ENCODE data around the gene KLHL7. TPM values are rescaled to one million over a fixed set of nuclear protein-coding genes. Genes with fewer than 3 reads are reported as not detected.

KLHL7 gene
- total RNA-seq, 1 donor from 2014 or later: 68.9 TPM

DNA sequence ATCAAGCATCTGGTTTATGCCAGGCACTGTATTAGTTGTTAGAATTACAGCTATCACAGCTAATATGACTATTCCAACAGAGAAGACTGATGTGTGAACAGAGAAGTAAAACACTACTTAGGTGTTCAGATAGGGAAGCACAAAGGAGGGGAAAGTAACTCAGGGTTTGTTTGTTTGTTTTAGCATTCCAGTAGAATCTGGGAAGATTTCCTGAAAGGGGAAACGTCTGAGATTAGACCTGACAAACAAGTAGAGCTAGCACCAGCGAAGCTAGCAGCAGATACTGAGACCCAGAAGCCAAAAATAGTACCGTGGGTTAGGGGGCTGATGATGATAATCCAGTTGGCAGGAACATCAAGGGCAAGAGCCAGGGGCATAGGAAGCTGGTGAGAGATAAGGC is 28.8 kb upstream of the KLHL7 start:
- no peaks in the 10 kb centered on the region for H3K27me3 Mint-ChIP-seq
- no peak overlapping the region for H3K4me3 Mint-ChIP-seq (ENCODE audit: low read depth)
- peak overlapping the region; percentile 70 for H3K27ac Mint-ChIP-seq
- peaks cover 49% of the 10 kb centered on the region for H3K4me1 Mint-ChIP-seq (ENCODE audit: low read depth)
- H3K9me3 Mint-ChIP-seq (ENCODE audit: low read depth): no peaks in the 10 kb centered on the region
- no peaks in the 10 kb centered on the region for H3K36me3 Mint-ChIP-seq (ENCODE audit: insufficient read depth)
- TF ChIP-seq, protein P1, sequence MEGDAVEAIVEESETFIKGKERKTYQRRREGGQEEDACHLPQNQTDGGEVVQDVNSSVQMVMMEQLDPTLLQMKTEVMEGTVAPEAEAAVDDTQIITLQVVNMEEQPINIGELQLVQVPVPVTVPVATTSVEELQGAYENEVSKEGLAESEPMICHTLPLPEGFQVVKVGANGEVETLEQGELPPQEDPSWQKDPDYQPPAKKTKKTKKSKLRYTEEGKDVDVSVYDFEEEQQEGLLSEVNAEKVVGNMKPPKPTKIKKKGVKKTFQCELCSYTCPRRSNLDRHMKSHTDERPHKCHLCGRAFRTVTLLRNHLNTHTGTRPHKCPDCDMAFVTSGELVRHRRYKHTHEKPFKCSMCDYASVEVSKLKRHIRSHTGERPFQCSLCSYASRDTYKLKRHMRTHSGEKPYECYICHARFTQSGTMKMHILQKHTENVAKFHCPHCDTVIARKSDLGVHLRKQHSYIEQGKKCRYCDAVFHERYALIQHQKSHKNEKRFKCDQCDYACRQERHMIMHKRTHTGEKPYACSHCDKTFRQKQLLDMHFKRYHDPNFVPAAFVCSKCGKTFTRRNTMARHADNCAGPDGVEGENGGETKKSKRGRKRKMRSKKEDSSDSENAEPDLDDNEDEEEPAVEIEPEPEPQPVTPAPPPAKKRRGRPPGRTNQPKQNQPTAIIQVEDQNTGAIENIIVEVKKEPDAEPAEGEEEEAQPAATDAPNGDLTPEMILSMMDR (IDR thresholded peaks at IDR 0.05; ENCODE audit: unreplicated experiment): no peak
- no peak for DNase-seq (ENCODE audit: low spot score, unreplicated experiment)

DNA sequence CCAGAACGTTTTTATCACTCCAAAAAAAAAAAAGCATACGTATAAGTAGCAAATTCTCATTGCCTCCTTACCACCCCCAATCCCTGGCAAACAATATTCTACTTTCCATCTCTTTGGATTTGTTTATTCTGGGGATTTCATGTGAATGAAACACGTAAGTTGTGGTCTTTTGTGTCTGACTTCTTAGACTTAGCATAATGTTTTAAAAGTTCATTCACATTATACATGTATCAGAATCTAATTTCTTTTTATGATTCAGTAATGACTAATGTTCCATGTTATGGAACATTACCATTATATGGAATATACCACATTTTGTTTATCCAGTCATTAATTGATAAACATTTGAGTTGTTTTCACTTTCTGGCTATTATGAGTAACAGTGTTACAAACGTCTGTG is 12.5 kb upstream of the KLHL7 start:
- no peak overlapping the region for H3K27ac Mint-ChIP-seq
- TF ChIP-seq, protein P1 (IDR thresholded peaks at IDR 0.05; ENCODE audit: unreplicated experiment): no peak
- DNase-seq (ENCODE audit: low spot score, unreplicated experiment): no peak
- H3K4me3 Mint-ChIP-seq (ENCODE audit: low read depth): no peak overlapping the region
- no peaks in the 10 kb centered on the region for H3K4me1 Mint-ChIP-seq (ENCODE audit: low read depth)
- peaks cover 3% of the 10 kb centered on the region for H3K27me3 Mint-ChIP-seq
- peaks cover 2% of the 10 kb centered on the region for H3K9me3 Mint-ChIP-seq (ENCODE audit: low read depth)
- no peaks in the 10 kb centered on the region for H3K36me3 Mint-ChIP-seq (ENCODE audit: insufficient read depth)

DNA sequence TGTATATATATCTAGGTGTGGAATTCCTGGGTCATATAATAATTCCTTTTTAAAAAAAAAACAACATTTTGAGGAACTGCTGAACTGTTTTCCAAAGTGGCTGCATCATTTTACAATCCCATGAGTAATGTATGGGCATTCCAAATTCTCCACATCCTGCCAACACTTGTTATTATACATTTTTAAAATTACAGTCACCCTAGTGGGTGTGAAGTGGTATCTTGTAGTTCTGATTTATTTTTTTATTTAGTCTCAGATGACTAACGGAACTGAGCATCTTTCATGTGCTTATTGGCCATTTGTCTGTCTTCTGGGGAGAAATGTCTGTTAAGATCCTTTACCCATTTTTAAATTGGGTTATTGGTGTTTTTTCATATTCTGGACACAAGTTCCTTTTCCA is 12.0 kb upstream of the KLHL7 start:
- no peak for DNase-seq (ENCODE audit: low spot score, unreplicated experiment)
- Mint-ChIP-seq H3K36me3 (ENCODE audit: insufficient read depth) (no peaks in the 10 kb centered on the region), H3K27ac (no peak overlapping the region), H3K9me3 (ENCODE audit: low read depth) (peaks cover 2% of the 10 kb centered on the region), H3K4me3 (ENCODE audit: low read depth) (no peak overlapping the region), H3K27me3 (peaks cover 3% of the 10 kb centered on the region), H3K4me1 (ENCODE audit: low read depth) (no peaks in the 10 kb centered on the region)
- TF ChIP-seq, protein P1 (IDR thresholded peaks at IDR 0.05; ENCODE audit: unreplicated experiment): no peak

DNA sequence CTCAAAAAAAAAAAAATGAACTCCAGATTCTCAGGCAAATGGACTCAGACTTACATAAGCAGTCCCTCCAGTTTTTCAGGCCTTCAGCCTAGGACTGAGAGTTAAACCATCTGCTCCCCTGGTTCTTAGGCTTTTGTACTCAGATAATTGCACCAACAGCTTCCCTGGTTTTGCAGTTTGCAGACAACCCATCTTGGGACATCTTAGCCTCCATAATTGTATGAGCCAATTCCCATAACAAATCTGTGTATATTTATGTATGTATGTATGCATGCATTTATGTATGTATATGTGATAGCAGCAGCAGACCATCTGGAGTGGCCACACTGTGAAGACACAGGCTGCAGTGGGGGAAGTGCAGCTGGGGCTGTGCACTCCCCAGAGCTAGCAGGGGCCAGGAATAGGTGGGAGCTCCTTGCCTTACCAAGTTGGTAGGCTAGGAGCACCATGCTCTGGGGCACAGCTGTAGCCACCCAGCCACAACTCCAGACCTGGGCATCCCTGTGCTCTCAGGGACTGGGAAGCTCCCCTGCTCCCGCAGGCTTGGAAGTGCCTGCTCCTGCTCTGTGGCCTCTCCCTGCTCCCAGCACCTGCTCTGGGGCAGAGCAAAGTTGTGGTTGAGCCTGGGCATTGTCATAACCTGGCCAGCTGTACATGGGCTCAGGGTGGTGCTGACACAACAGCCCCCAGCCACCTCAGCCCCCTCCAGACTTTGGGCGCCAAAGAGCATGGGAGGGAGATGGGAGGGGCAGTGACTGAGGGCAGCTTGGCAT is 8.9 kb upstream of the KLHL7 start:
- TF ChIP-seq, protein P1 (IDR thresholded peaks at IDR 0.05; ENCODE audit: unreplicated experiment): no peak
- Mint-ChIP-seq H3K27me3 (no peaks in the 10 kb centered on the region), H3K36me3 (ENCODE audit: insufficient read depth) (no peaks in the 10 kb centered on the region), H3K4me3 (ENCODE audit: low read depth) (no peak overlapping the region), H3K9me3 (ENCODE audit: low read depth) (peaks cover 2% of the 10 kb centered on the region), H3K27ac (no peak overlapping the region), H3K4me1 (ENCODE audit: low read depth) (no peaks in the 10 kb centered on the region)
- DNase-seq (ENCODE audit: low spot score, unreplicated experiment): no peak

DNA sequence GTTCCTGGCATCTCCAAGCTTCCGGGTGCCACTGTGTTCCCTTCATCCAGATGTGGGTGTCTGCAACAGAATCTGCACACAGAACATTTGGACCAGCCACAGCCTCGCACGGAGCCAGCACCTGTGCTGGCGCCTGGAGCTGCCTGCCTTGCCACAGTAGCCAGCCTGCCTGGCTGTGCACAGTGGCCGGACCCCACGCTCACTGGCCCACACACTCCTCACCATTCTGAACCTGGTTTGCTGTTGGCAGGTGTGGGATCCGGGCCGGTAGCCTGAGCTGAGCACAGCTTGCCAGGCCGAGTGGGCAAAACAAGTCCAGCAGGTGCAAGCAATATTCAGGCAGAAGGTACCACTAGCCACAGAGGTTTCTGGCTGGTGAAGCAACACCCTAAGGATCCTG is 7.6 kb upstream of the KLHL7 start:
- H3K4me3 Mint-ChIP-seq (ENCODE audit: low read depth): no peak overlapping the region
- H3K4me1 Mint-ChIP-seq (ENCODE audit: low read depth): no peaks in the 10 kb centered on the region
- TF ChIP-seq, protein P1 (IDR thresholded peaks at IDR 0.05; ENCODE audit: unreplicated experiment): no peak
- no peak overlapping the region for H3K27ac Mint-ChIP-seq
- no peaks in the 10 kb centered on the region for H3K27me3 Mint-ChIP-seq
- peaks cover 2% of the 10 kb centered on the region for H3K9me3 Mint-ChIP-seq (ENCODE audit: low read depth)
- peaks cover 4% of the 10 kb centered on the region for H3K36me3 Mint-ChIP-seq (ENCODE audit: insufficient read depth)
- no peak for DNase-seq (ENCODE audit: low spot score, unreplicated experiment)
